ENCODE data around the gene GLG1.

DNA sequence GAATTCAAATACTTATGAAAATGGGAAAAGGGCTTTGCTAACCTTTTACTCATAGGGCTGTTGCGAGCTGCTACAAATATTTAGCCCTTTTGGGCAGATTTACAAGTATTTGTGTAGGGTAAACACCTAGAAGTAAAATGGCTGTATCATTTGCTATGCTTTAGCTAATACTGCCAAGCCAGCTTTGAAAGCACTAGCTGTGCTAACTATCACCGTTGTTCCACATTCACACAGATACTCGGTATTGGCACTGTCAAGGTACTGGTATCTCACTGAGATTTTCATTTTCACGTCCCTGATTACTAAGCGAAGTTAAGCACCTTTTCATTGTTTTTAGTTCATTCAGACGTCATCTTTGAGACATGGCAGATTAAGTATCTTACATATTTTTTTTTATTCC lies 84.8 kb downstream of the GLG1 start:
- TF ChIP-seq, protein P1, sequence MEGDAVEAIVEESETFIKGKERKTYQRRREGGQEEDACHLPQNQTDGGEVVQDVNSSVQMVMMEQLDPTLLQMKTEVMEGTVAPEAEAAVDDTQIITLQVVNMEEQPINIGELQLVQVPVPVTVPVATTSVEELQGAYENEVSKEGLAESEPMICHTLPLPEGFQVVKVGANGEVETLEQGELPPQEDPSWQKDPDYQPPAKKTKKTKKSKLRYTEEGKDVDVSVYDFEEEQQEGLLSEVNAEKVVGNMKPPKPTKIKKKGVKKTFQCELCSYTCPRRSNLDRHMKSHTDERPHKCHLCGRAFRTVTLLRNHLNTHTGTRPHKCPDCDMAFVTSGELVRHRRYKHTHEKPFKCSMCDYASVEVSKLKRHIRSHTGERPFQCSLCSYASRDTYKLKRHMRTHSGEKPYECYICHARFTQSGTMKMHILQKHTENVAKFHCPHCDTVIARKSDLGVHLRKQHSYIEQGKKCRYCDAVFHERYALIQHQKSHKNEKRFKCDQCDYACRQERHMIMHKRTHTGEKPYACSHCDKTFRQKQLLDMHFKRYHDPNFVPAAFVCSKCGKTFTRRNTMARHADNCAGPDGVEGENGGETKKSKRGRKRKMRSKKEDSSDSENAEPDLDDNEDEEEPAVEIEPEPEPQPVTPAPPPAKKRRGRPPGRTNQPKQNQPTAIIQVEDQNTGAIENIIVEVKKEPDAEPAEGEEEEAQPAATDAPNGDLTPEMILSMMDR (IDR thresholded peaks at IDR 0.05; ENCODE audit: insufficient read depth, low read length), result no peak
- no peak for TF ChIP-seq POLR2AphosphoS5 (IDR thresholded peaks at IDR 0.05; ENCODE audit: low read depth)
- TF ChIP-seq GABPA (IDR thresholded peaks at IDR 0.05; ENCODE audit: low read depth), result no peak
- TF ChIP-seq, protein P2, sequence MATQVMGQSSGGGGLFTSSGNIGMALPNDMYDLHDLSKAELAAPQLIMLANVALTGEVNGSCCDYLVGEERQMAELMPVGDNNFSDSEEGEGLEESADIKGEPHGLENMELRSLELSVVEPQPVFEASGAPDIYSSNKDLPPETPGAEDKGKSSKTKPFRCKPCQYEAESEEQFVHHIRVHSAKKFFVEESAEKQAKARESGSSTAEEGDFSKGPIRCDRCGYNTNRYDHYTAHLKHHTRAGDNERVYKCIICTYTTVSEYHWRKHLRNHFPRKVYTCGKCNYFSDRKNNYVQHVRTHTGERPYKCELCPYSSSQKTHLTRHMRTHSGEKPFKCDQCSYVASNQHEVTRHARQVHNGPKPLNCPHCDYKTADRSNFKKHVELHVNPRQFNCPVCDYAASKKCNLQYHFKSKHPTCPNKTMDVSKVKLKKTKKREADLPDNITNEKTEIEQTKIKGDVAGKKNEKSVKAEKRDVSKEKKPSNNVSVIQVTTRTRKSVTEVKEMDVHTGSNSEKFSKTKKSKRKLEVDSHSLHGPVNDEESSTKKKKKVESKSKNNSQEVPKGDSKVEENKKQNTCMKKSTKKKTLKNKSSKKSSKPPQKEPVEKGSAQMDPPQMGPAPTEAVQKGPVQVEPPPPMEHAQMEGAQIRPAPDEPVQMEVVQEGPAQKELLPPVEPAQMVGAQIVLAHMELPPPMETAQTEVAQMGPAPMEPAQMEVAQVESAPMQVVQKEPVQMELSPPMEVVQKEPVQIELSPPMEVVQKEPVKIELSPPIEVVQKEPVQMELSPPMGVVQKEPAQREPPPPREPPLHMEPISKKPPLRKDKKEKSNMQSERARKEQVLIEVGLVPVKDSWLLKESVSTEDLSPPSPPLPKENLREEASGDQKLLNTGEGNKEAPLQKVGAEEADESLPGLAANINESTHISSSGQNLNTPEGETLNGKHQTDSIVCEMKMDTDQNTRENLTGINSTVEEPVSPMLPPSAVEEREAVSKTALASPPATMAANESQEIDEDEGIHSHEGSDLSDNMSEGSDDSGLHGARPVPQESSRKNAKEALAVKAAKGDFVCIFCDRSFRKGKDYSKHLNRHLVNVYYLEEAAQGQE (IDR thresholded peaks at IDR 0.05; ENCODE audit: insufficient replicate concordance, low read depth), result no peak
